ENCODE data around the gene SH3BP4.

SH3BP4 gene

GRCh38 chr2:234986390-234986789, 34.6 kb downstream of the SH3BP4 start:
- no peak for DNase-seq

GRCh38 chr2:234986876-234987720, 35.3 kb downstream of the SH3BP4 start:
- no peak for DNase-seq

- no peak for DNase-seq
These were observed 35.9 kb downstream of the SH3BP4 start for GRCh38 chr2:234987754-234988153.

- DNase-seq, result no peak
These were observed 36.7 kb downstream of the SH3BP4 start for GRCh38 chr2:234988491-234988890.

GRCh38 chr2:234989183-234989701, 37.4 kb downstream of the SH3BP4 start:
- no peak for DNase-seq

GRCh38 chr2:234990300-234990699, 38.5 kb downstream of the SH3BP4 start:
- DNase-seq, result no peak

- DNase-seq, result no peak
These were observed 39.5 kb downstream of the SH3BP4 start for GRCh38 chr2:234991290-234991689.

GRCh38 chr2:234991793-234992192, 40.0 kb downstream of the SH3BP4 start:
- DNase-seq, result no peak

GRCh38 chr2:234992196-234992595, 40.4 kb downstream of the SH3BP4 start:
- no peak for DNase-seq

GRCh38 chr2:234992624-234993349, 41.0 kb downstream of the SH3BP4 start:
- no peak for DNase-seq

GRCh38 chr2:234993541-234993981, 41.7 kb downstream of the SH3BP4 start:
- DNase-seq, result no peak

- no peak for DNase-seq
These were observed 42.9 kb downstream of the SH3BP4 start for GRCh38 chr2:234994438-234995321.

GRCh38 chr2:234995332-234996068, 43.7 kb downstream of the SH3BP4 start:
- no peak for DNase-seq

GRCh38 chr2:234996069-234996940, 44.5 kb downstream of the SH3BP4 start:
- DNase-seq, result no peak

GRCh38 chr2:234996941-234997270, 45.1 kb downstream of the SH3BP4 start:
- no peak for DNase-seq

- no peak for DNase-seq
These were observed 45.6 kb downstream of the SH3BP4 start for GRCh38 chr2:234997389-234997788.

GRCh38 chr2:234998404-234999211, 46.8 kb downstream of the SH3BP4 start:
- no peak for DNase-seq

- DNase-seq, result no peak
These were observed 48.1 kb downstream of the SH3BP4 start for GRCh38 chr2:234999740-235000425.

GRCh38 chr2:235000426-235001236, 48.8 kb downstream of the SH3BP4 start:
- no peak for DNase-seq
